ENCODE data around the gene TUBB3. TPM values are rescaled to one million over a fixed set of nuclear protein-coding genes. Genes with fewer than 3 reads are reported as not detected.

TUBB3 gene
- total and polyA plus RNA-seq, 12 donors, result 0.53 to 10.6 (median 0.96) TPM

- Histone ChIP-seq H3K4me3 (no peak overlapping the region), H3K27me3 (no peaks in the 10 kb centered on the region), H3K27ac (no peak overlapping the region), H3K9me3 (no peaks in the 10 kb centered on the region), H3K36me3 (peaks cover 0 to 18% (median 0%) of the 10 kb centered on the region in 9 donors), H3K4me1 (no peaks in the 10 kb centered on the region)
- DNase-seq (no peak), ATAC-seq (peak in 1 of 8 donors; percentile 32)
- intact Hi-C loops (cut with DNase I), result no loop called here
- no peak for TF ChIP-seq CTCF (IDR thresholded peaks at IDR 0.05)
- 88 to 93% methylated on average over 14 of the region's 14 CpGs for WGBS, 2 donors
Measured at GRCh38 chr16:89936508-89936907, 13.4 kb downstream of the TUBB3 start.

GRCh38 chr16:89936981-89937380 lies 13.8 kb downstream of the TUBB3 start:
- intact Hi-C loops (cut with DNase I), result no loop called here
- TF ChIP-seq CTCF (IDR thresholded peaks at IDR 0.05), result no peak
- Histone ChIP-seq H3K36me3 (peaks cover 0 to 18% (median 0%) of the 10 kb centered on the region in 9 donors), H3K4me3 (no peak overlapping the region), H3K27ac (no peak overlapping the region), H3K27me3 (no peaks in the 10 kb centered on the region), H3K9me3 (no peaks in the 10 kb centered on the region), H3K4me1 (no peaks in the 10 kb centered on the region)
- no peak for ATAC-seq
- DNase-seq, result no peak
- WGBS, 2 donors, result 93% methylated on average over 20 of the region's 20 CpGs

GRCh38 chr16:89938175-89938885 lies 15.2 kb downstream of the TUBB3 start:
- Histone ChIP-seq H3K27me3 (no peaks in the 10 kb centered on the region), H3K27ac (no peak overlapping the region), H3K36me3 (peaks cover 0 to 18% (median 0%) of the 10 kb centered on the region in 9 donors), H3K9me3 (no peaks in the 10 kb centered on the region), H3K4me3 (no peak overlapping the region), H3K4me1 (no peaks in the 10 kb centered on the region)
- 73 to 75% methylated on average over 21 of the region's 21 CpGs for WGBS, 2 donors
- ATAC-seq (no peak), DNase-seq (no peak)
- TF ChIP-seq CTCF (IDR thresholded peaks at IDR 0.05), result no peak
- intact Hi-C loops (cut with DNase I), result no loop called here

GRCh38 chr16:89944773-89945172 lies 21.6 kb downstream of the TUBB3 start:
- H3K27ac ChIP-seq, result no peak overlapping the region
- ATAC-seq (no peak), DNase-seq (no peak)
- peaks cover 0 to 18% (median 15%) of the 10 kb centered on the region in 9 donors for H3K4me1 ChIP-seq
- TF ChIP-seq CTCF (IDR thresholded peaks at IDR 0.05), result no peak
- H3K27me3 ChIP-seq, result peaks cover 0 to 23% (median 6%) of the 10 kb centered on the region in 7 donors
- H3K9me3 ChIP-seq, result no peaks in the 10 kb centered on the region
- H3K4me3 ChIP-seq, result no peak overlapping the region
- no peaks in the 10 kb centered on the region for H3K36me3 ChIP-seq
- intact Hi-C loops (cut with DNase I), result no loop called here
- WGBS, 2 donors, result 75 to 82% methylated on average over 5 of the region's 5 CpGs
